HG03159 (cell line): ENCODE data around the gene IPO8.

Experiments
- ATAC-seq: cut with Tn5 transposase; IDR thresholded peaks from one replicate; pipeline ENCODE4 v1.9.1; 2021; ENCODE audit warnings: mild to moderate bottlenecking, moderate library complexity; ENCODE audit not compliant: unreplicated experiment

Gene IPO8

GRCh38 chr12:30695199-30696102 is at the start of gene IPO8:
TSS of gene IPO8 (minus strand) at chr12:30695869. CDS start at chr12:30695647, 222 bp downstream.
- peak; percentile 87 for ATAC-seq

GRCh38 chr12:30744321-30744720 is 48.7 kb upstream of the IPO8 start:
- ATAC-seq, result no peak

- ATAC-seq, result no peak
Observed at GRCh38 chr12:30740274-30740673, 44.6 kb upstream of the IPO8 start.

GRCh38 chr12:30739020-30739419 is 43.4 kb upstream of the IPO8 start:
- no peak for ATAC-seq

GRCh38 chr12:30732954-30733637 is 37.4 kb upstream of the IPO8 start:
- no peak for ATAC-seq

GRCh38 chr12:30730011-30730410 is 34.3 kb upstream of the IPO8 start:
- ATAC-seq, result no peak

GRCh38 chr12:30729547-30729946 is 33.9 kb upstream of the IPO8 start:
- ATAC-seq, result no peak

GRCh38 chr12:30726647-30727046 is 31.0 kb upstream of the IPO8 start:
- no peak for ATAC-seq

- no peak for ATAC-seq
Observed at GRCh38 chr12:30725739-30726138, 30.1 kb upstream of the IPO8 start.

- no peak for ATAC-seq
Observed at GRCh38 chr12:30719060-30719459, 23.4 kb upstream of the IPO8 start.

GRCh38 chr12:30707613-30708342 is 12.1 kb upstream of the IPO8 start:
- no peak for ATAC-seq

- no peak for ATAC-seq
Observed at GRCh38 chr12:30706476-30706875, 10.8 kb upstream of the IPO8 start.

- ATAC-seq, result no peak
Observed at GRCh38 chr12:30701056-30701455, 5.4 kb upstream of the IPO8 start.

GRCh38 chr12:30700216-30700900 is 4.7 kb upstream of the IPO8 start:
- no peak for ATAC-seq

GRCh38 chr12:30698346-30698745 is 2.7 kb upstream of the IPO8 start:
- no peak for ATAC-seq

GRCh38 chr12:30696943-30697342 is 1.3 kb upstream of the IPO8 start:
- no peak for ATAC-seq

GRCh38 chr12:30696486-30696885 is 817 bp upstream of the IPO8 start:
- no peak for ATAC-seq

GRCh38 chr12:30696103-30696408 is 387 bp upstream of the IPO8 start:
- ATAC-seq, result peak; percentile 33

- peak; percentile 23 for ATAC-seq
Observed at GRCh38 chr12:30694412-30695198, 1.1 kb downstream of the IPO8 start.

- ATAC-seq, result no peak
Observed at GRCh38 chr12:30692470-30692869, 3.2 kb downstream of the IPO8 start.
